HUES64 (cell line): ENCODE data around the gene ARHGEF39.
"Not testable (repeated sequence)": the region's sequence is repeated elsewhere in the genome, so short reads cannot be mapped to it uniquely, and the experiment has no call there.

Experiments
- H3K27ac ChIP-seq: 2 replicates; pipeline ENCODE4 v1.7.0; 2013; ENCODE audit warnings: low read depth, low read length, inconsistent platforms
- H3K27me3 ChIP-seq: 2 replicates; pipeline ENCODE4 v1.6.1; 2013; ENCODE audit warnings: mild to moderate bottlenecking, low read length; ENCODE audit not compliant: insufficient read depth
- H3K36me3 ChIP-seq: 2 replicates; pipeline ENCODE4 v1.6.1; 2013; ENCODE audit warnings: mild to moderate bottlenecking, low read length; ENCODE audit not compliant: insufficient read depth
- H3K4me1 ChIP-seq: 2 replicates; pipeline ENCODE4 v1.6.1; 2013; ENCODE audit warnings: mild to moderate bottlenecking, low read length, moderate library complexity; ENCODE audit not compliant: insufficient read depth
- H3K4me3 ChIP-seq: 2 replicates; pipeline ENCODE4 v1.5.1; 2013; ENCODE audit warnings: mild to moderate bottlenecking, low read length, moderate library complexity
- H3K9ac ChIP-seq: 2 replicates; pipeline ENCODE4 v1.6.1; 2013; ENCODE audit warnings: mild to moderate bottlenecking, low read depth, low read length
- H3K9me3 ChIP-seq: 2 replicates; pipeline ENCODE4 v1.6.1; 2013; ENCODE audit warnings: low read depth, low read length; ENCODE audit not compliant: insufficient read depth
- WGBS: fragments of 150-250, 120-280 bp; methylation state at CpG from one replicate; pipeline ENCODE4 v1.1.7; 2013; ENCODE audit warnings: missing lambda C conversion rate; 5-methylcytosine and 5-hydroxymethylcytosine counted together

The ARHGEF39 gene

DNA sequence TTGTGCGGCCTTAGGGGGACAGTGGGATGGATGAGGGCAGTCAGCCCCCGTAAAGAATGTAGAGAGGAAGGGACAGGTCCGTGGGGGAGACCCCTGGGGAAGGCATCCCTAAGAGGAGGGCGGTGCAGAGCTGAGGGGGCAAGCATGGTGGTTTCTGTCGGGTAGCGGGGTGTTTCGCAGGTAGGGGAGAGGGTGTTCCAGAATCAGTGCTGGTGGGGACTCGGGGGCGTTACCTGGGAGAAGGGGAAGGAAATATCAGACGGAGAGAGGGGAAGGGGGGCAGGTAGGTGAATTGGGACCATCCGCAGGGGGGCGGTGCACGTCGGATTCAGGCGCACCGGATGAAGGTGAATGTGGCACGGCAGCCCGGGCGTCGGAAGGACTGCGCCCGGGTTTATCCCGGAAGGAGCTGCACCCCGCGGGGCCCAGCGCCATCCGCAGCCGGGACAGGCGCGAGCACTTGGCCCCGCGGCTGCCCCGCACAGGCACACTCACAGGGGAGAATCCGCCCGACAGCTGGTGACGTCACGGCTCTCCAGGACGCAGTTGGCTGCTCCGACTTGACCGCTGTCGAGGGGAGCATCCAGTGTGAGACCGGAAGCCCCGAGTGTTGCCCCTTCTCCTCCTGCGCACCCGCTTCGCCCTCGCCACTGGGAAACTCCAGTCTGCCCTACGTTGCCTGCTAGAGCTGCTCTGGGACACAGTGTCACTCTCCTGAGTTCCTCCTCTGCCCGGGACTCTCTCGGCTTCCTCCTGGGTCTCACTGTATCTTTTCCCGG lies 48.1 kb downstream of the ARHGEF39 start:
- 10% methylated on average over 51 of the region's 51 CpGs for WGBS
- peak overlapping the region; percentile 69 for H3K4me3 ChIP-seq
- peak overlapping the region; percentile 54 for H3K9ac ChIP-seq
- H3K27ac ChIP-seq: no peak overlapping the region
- H3K9me3 ChIP-seq: no peaks in the 10 kb centered on the region
- 0 out of 2 replicates have a peak, but pooled peaks cover 6% of the 10 kb centered on the region for H3K4me1 ChIP-seq
- no peaks in the 10 kb centered on the region for H3K36me3 ChIP-seq
- H3K27me3 ChIP-seq: peaks cover 46% of the 10 kb centered on the region

DNA sequence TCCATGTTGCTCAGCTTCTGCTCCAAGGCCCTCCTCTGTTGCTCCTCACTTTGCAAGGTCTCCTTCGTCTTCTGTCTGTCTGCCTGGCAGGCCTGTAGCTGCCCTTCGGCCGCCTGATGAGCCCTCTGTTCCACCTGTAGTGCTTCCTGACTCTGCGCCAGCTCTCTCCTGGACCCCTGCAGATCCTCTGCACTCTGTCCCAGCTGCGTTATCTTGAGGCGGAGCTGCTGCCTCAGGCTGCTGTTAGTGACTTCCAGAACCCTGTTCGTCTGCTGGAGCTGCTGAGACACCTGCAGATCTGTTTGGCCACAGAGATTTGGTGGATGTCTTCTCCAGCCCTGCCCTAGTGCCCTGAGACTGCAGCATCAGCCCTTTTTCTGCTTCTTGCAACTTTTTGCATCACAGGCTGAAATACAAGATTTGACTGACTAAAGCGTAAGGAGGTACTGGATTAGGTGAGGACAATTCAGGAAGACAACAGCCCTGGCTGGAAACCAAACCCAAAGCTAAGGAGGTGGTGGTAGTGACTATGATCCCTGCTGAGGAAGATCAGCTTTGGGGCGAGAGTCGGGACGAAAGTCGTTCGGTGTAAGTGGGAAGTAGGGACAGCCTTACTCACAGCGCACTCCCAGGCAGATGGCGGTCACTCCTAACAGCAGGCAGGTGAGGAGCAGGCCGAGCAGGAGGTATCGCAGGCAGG lies 48.9 kb downstream of the ARHGEF39 start:
- WGBS: 67% methylated on average over 17 of the region's 17 CpGs
- Histone ChIP-seq H3K4me3 (peak overlapping the region; percentile 69), H3K9ac (no peak overlapping the region), H3K9me3 (no peaks in the 10 kb centered on the region), H3K36me3 (no peaks in the 10 kb centered on the region), H3K27ac (no peak overlapping the region), H3K27me3 (peaks cover 46% of the 10 kb centered on the region), H3K4me1 (0 out of 2 replicates have a peak, but pooled peaks cover 6% of the 10 kb centered on the region)

DNA sequence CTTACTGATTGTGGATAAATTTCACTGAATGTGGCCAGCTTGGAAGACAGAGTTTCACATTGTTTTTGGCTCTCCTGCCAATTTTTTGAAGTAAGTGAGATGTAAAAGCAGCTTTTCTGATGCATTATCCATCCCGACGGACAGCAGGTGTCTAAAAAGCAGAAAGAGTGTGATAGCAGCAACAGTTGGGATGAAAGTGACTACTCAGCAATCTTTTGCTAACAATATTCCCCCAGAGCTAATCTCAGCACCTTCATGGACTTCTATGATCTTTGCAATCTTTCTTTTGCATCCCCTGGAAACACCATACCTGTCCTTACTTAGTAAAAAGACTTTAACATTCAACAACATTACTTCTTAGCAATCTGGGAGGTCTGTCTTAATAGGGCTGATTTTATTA lies 52.2 kb downstream of the ARHGEF39 start:
- H3K9ac ChIP-seq: no peak overlapping the region
- peaks cover 32% of the 10 kb centered on the region for H3K27me3 ChIP-seq
- WGBS: 98% methylated on average over 2 of the region's 2 CpGs
- H3K4me1 ChIP-seq: 0 out of 2 replicates have a peak, but pooled peaks cover 6% of the 10 kb centered on the region
- H3K27ac ChIP-seq: no peak overlapping the region
- H3K9me3 ChIP-seq: no peaks in the 10 kb centered on the region
- peaks cover 19% of the 10 kb centered on the region for H3K36me3 ChIP-seq
- no peak overlapping the region for H3K4me3 ChIP-seq

DNA sequence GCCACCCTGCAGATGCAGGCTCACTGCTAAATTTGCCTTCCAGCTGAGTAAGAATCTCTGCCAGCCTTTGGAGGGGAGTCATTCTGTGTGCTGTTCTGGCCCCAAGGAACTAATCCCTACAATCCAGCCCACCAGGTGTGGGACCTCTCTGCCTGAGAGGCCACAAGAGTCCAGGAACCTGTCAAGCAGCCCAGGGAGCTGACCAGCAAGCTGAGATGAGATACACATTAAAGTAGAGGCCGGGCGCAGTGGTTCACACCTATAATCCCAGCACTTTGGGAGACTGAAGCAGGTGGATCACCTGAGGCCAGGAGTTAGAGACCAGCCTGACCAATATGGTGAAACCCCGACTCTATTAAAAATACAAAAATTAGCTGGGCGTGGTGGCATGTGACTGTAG lies 52.9 kb downstream of the ARHGEF39 start:
- H3K9ac ChIP-seq, H3K4me1 ChIP-seq, H3K27ac ChIP-seq, H3K4me3 ChIP-seq, H3K9me3 ChIP-seq: not testable (repeated sequence)
- whole genome bisulfite sequencing: 95% methylated on average over 4 of the region's 4 CpGs
- H3K27me3 ChIP-seq: peaks cover 24% of the 10 kb centered on the region
- H3K36me3 ChIP-seq: peaks cover 23% of the 10 kb centered on the region

DNA sequence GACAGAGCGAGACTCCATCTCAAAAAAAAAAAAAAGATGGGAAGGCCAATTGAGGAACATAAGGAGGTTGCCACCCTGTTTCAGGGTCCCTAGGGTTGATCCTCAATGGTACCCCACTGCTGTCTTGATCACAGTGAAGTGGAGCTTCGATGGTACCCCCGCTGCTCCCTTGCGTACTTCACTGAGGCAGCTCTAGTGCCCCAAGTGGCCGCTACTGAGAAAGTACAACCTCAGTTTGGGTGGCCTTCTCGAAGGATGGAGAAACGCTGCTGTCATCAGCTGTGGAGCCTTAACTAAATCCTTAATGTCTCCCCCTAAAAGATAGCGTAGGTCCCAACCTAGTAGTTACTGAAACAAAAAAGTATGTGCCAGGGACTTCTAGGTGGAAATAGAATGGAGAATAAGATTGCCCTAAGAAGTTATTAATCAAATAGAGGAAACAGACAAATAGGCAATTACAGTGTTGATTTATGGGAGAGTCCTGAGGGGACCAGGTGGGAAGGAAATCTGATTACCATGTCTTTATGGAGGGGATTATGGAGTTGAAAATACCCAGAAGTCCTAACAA lies 53.7 kb downstream of the ARHGEF39 start:
- Histone ChIP-seq H3K27me3 (peaks cover 17% of the 10 kb centered on the region), H3K4me1 (peaks cover 9% of the 10 kb centered on the region), H3K9ac (no peak overlapping the region), H3K36me3 (peaks cover 23% of the 10 kb centered on the region), H3K9me3 (no peaks in the 10 kb centered on the region), H3K27ac (no peak overlapping the region), H3K4me3 (no peak overlapping the region)
- 28% methylated on average over 7 of the region's 8 CpGs for WGBS

DNA sequence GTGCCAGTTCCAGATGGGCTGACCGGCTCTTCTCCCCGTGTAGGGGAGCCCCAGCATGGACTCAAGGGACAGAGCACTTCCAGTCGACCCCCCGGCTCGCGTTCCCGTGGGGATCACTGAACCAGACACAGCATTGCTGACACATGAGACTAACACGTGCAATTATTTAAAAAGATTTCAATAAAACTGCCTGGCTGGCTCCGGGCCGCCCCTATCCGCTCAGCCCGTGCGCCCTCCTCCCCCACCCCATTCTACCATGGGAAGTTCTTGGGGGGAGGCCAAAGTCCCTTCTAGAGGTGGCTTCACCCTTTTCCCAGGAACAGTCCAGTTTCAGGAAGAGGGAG lies 55.2 kb downstream of the ARHGEF39 start:
- Histone ChIP-seq H3K9ac (no peak overlapping the region), H3K36me3 (peaks cover 23% of the 10 kb centered on the region), H3K9me3 (no peaks in the 10 kb centered on the region), H3K27me3 (peaks cover 2% of the 10 kb centered on the region; the same call in 1 of the 2 replicates), H3K4me1 (peaks cover 8% of the 10 kb centered on the region), H3K27ac (no peak overlapping the region), H3K4me3 (no peak overlapping the region)
- WGBS: 95% methylated on average over 13 of the region's 13 CpGs
